ENCODE data around the gene GOLGA8K. TPM values are rescaled to one million over a fixed set of nuclear protein-coding genes. Genes with fewer than 3 reads are reported as not detected.
"Not testable (repeated sequence)": the region's sequence is repeated elsewhere in the genome, so short reads cannot be mapped to it uniquely, and the experiment has no call there.

GOLGA8K gene
- total RNA-seq, 1 experiment from 2014 or later: not detected

DNA sequence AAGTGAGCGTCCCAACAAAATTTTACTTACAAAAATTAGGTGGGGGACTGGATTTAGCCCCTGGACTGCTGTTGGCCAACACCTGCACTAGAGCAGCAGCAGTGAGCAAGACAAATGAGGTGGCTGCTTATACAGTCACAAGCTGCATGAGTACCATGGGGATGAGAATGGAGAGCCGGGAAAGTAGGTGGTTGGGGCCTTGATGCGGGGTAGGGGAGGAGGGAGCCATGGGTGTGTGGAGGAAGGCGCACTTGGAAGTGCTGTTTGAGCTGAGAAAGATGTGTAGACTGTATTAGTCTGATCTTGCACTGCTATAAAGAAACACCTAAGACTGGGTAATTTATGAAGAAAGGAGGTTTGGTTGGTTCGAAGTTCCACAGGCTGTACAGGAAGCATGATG, 31.0 kb downstream of the GOLGA8K start:
- POLR2A ChIA-PET (ENCODE audit: unreplicated experiment); H2AFZ ChIP-seq; CTCF ChIA-PET; BruUV-seq (replicated peaks); H3K36me3 ChIP-seq (ENCODE audit: low read depth); H3K79me2 ChIP-seq (ENCODE audit: low read depth); H3K9me3 ChIP-seq (ENCODE audit: insufficient read depth, low read depth); H4K20me1 ChIP-seq (ENCODE audit: insufficient read depth); H3K27me3 ChIP-seq (ENCODE audit: insufficient read depth, low read depth); H3K27ac ChIP-seq; H3F3A ChIP-seq (ENCODE audit: insufficient read depth, low read depth); H3K4me1 ChIP-seq (replicated peaks; ENCODE audit: insufficient read depth); DNase-seq; H3K4me3 ChIP-seq; H3K9me2 ChIP-seq (ENCODE audit: insufficient read depth); intact Hi-C loops (cut with micrococcal nuclease; ENCODE audit: unreplicated experiment); H3K4me2 ChIP-seq: not testable (repeated sequence)

DNA sequence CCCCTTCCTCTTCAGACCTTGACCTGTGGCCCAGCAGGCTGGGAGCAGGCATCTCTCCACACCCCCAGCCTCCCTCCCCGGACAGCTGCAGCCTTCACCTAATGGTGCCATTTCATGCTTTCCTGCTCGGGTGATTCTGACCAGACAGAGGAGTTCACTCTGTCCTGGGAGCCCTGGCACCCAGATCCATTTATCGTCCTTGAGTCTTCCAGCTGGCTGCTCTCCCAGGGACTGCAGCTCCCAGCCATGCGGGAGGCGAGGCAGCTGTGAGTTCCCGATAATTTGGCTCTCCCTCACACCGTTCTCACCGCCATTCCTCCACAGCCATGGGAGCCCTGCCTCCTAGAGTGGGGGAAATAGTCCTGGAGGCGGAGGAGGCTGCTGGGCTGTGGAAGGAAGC, 32.6 kb downstream of the GOLGA8K start:
- H3K4me2 ChIP-seq; H3K4me1 ChIP-seq (replicated peaks; ENCODE audit: insufficient read depth); H3K9me3 ChIP-seq (ENCODE audit: insufficient read depth, low read depth); H4K20me1 ChIP-seq (ENCODE audit: insufficient read depth); H2AFZ ChIP-seq; H3F3A ChIP-seq (ENCODE audit: insufficient read depth, low read depth); POLR2A ChIA-PET (ENCODE audit: unreplicated experiment); H3K9me2 ChIP-seq (ENCODE audit: insufficient read depth); intact Hi-C loops (cut with micrococcal nuclease; ENCODE audit: unreplicated experiment); H3K27me3 ChIP-seq (ENCODE audit: insufficient read depth, low read depth); H3K79me2 ChIP-seq (ENCODE audit: low read depth); CTCF ChIA-PET; H3K4me3 ChIP-seq; H3K36me3 ChIP-seq (ENCODE audit: low read depth); H3K27ac ChIP-seq; DNase-seq; BruUV-seq (replicated peaks): not testable (repeated sequence)

DNA sequence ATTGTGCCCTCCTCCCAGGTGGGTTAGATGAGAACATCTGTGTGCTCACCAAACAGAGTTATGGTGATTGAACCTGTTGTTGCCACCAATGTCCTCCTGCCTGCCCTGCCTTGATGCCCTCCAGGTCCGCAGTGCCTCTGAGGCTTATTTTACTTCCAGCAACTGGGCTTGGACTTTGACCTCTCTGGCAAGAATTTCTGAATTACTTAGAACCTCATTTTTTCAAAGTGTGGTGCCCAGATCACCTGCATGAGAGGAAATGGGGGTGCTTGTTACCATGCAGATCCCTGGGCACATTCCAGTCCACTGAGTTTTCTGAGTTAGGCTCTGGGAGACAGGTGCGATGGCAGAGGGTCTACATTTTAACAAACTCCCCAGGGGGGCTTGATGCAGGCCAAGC, 33.0 kb downstream of the GOLGA8K start:
- H2AFZ ChIP-seq; BruUV-seq (replicated peaks); DNase-seq; POLR2A ChIA-PET (ENCODE audit: unreplicated experiment); H3K4me3 ChIP-seq; H3K27me3 ChIP-seq (ENCODE audit: insufficient read depth, low read depth); H3K9me2 ChIP-seq (ENCODE audit: insufficient read depth); intact Hi-C loops (cut with micrococcal nuclease; ENCODE audit: unreplicated experiment); H3K36me3 ChIP-seq (ENCODE audit: low read depth); H3K79me2 ChIP-seq (ENCODE audit: low read depth); H3K4me1 ChIP-seq (replicated peaks; ENCODE audit: insufficient read depth); H4K20me1 ChIP-seq (ENCODE audit: insufficient read depth); H3K27ac ChIP-seq; CTCF ChIA-PET; H3F3A ChIP-seq (ENCODE audit: insufficient read depth, low read depth); H3K9me3 ChIP-seq (ENCODE audit: insufficient read depth, low read depth); H3K4me2 ChIP-seq: not testable (repeated sequence)

DNA sequence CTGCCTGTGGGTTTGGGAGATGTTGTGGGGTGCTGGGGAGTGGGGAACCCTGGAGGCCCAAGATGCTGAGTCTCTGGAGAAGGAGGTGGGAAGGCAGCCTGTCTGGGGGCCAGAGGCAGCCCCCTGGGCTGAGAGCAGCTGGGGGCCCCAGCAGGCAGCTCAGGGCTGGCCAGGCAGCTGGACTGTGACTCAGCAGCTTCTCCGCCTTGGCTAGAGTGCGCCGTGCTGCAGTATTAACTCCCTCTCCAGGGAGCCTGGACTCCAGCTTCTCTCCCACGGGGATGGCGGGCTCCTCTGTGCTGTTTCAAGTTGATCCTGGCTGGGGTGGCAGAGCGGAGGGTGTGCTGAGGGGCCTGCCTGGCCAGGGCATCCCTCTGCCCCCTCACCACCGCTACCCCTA, 36.6 kb downstream of the GOLGA8K start:
- H3K36me3 ChIP-seq (ENCODE audit: low read depth); H2AFZ ChIP-seq; H3K79me2 ChIP-seq (ENCODE audit: low read depth); H3K9me3 ChIP-seq (ENCODE audit: insufficient read depth, low read depth); H3K27me3 ChIP-seq (ENCODE audit: insufficient read depth, low read depth); H3K27ac ChIP-seq; H3K4me2 ChIP-seq; BruUV-seq (replicated peaks); H3K4me3 ChIP-seq; DNase-seq; CTCF ChIA-PET; H4K20me1 ChIP-seq (ENCODE audit: insufficient read depth); H3K4me1 ChIP-seq (replicated peaks; ENCODE audit: insufficient read depth); intact Hi-C loops (cut with micrococcal nuclease; ENCODE audit: unreplicated experiment); H3F3A ChIP-seq (ENCODE audit: insufficient read depth, low read depth); POLR2A ChIA-PET (ENCODE audit: unreplicated experiment); H3K9me2 ChIP-seq (ENCODE audit: insufficient read depth): not testable (repeated sequence)

DNA sequence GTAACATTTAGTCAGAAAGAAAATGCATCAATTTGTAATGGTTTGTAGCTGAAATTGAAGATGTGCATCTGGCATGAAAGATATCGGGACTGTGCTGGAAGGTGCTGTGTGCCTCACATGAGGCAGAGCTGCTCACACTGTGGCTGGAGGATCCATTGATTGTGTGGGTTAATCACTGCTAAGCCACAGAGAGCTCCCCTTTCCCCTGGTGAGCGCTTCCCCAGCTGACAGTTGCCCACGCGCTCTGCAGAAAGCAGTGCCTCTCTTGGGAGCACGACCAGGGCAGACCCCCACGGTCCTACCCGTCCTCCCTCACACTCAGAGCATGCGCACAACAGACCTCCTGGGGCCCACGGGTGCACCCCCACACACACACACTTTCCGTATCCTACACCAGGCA, 37.1 kb downstream of the GOLGA8K start:
- H3K4me1 ChIP-seq (replicated peaks; ENCODE audit: insufficient read depth); CTCF ChIA-PET; H3K36me3 ChIP-seq (ENCODE audit: low read depth); H3K4me2 ChIP-seq; DNase-seq; H3K79me2 ChIP-seq (ENCODE audit: low read depth); H3K9me3 ChIP-seq (ENCODE audit: insufficient read depth, low read depth); H3F3A ChIP-seq (ENCODE audit: insufficient read depth, low read depth); H3K27me3 ChIP-seq (ENCODE audit: insufficient read depth, low read depth); H4K20me1 ChIP-seq (ENCODE audit: insufficient read depth); H3K4me3 ChIP-seq; intact Hi-C loops (cut with micrococcal nuclease; ENCODE audit: unreplicated experiment); H3K27ac ChIP-seq; BruUV-seq (replicated peaks); H3K9me2 ChIP-seq (ENCODE audit: insufficient read depth); POLR2A ChIA-PET (ENCODE audit: unreplicated experiment); H2AFZ ChIP-seq: not testable (repeated sequence)

DNA sequence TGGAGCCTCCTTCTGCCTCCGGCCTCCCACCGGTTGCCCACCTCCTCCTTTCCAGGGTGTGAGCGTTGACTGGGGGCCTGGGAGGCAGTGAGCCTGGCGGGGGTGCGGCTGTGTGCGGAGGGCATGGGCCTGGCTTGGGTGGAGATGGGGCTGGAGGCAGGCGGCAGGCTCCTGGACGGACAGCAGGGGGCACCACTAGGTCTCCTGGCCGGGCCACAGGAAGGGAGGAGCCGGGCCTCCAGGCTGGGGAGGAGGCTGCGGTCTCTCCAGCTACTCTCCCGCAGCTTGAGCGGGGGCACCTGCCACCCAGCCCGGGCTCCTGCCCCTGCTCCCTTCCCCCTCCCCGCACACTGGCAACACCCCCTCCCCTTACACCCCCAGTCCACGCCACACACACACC, 38.1 kb downstream of the GOLGA8K start:
- POLR2A ChIA-PET (ENCODE audit: unreplicated experiment); H3F3A ChIP-seq (ENCODE audit: insufficient read depth, low read depth); H3K4me3 ChIP-seq; BruUV-seq (replicated peaks); CTCF ChIA-PET; H3K9me3 ChIP-seq (ENCODE audit: insufficient read depth, low read depth); H3K4me2 ChIP-seq; H3K27ac ChIP-seq; H3K36me3 ChIP-seq (ENCODE audit: low read depth); H3K9me2 ChIP-seq (ENCODE audit: insufficient read depth); H2AFZ ChIP-seq; H3K79me2 ChIP-seq (ENCODE audit: low read depth); H3K27me3 ChIP-seq (ENCODE audit: insufficient read depth, low read depth); intact Hi-C loops (cut with micrococcal nuclease; ENCODE audit: unreplicated experiment); H4K20me1 ChIP-seq (ENCODE audit: insufficient read depth); H3K4me1 ChIP-seq (replicated peaks; ENCODE audit: insufficient read depth): not testable (repeated sequence)
- DNase-seq: peak in 1 of 2 experiments; percentile 21

DNA sequence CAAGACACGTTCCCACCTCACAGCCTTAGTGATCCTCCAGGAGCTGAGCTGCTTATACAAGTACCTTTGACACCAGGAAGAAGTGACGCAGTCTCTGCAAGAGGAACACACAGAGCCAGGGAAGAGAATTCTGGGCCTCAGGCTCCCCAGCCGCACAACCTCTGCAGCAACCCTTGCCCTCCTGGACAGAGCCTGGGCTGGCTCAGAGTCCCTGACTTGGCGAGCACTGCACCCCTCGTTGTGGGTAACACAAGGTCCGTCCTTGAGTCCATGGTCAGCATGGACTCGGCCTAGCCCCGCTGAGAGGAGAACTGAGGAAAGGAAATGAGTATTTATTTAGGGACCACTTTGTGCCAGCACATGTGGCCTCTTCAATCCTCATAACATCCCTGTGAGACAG, 39.6 kb downstream of the GOLGA8K start:
- H3K9me3 ChIP-seq (ENCODE audit: insufficient read depth, low read depth); intact Hi-C loops (cut with micrococcal nuclease; ENCODE audit: unreplicated experiment); BruUV-seq (replicated peaks); H3F3A ChIP-seq (ENCODE audit: insufficient read depth, low read depth); H3K79me2 ChIP-seq (ENCODE audit: low read depth); H3K4me1 ChIP-seq (replicated peaks; ENCODE audit: insufficient read depth); H3K9me2 ChIP-seq (ENCODE audit: insufficient read depth); CTCF ChIA-PET; H3K27ac ChIP-seq; H3K4me3 ChIP-seq; H3K36me3 ChIP-seq (ENCODE audit: low read depth); H3K27me3 ChIP-seq (ENCODE audit: insufficient read depth, low read depth); H3K4me2 ChIP-seq; POLR2A ChIA-PET (ENCODE audit: unreplicated experiment); H2AFZ ChIP-seq; H4K20me1 ChIP-seq (ENCODE audit: insufficient read depth); DNase-seq: not testable (repeated sequence)

DNA sequence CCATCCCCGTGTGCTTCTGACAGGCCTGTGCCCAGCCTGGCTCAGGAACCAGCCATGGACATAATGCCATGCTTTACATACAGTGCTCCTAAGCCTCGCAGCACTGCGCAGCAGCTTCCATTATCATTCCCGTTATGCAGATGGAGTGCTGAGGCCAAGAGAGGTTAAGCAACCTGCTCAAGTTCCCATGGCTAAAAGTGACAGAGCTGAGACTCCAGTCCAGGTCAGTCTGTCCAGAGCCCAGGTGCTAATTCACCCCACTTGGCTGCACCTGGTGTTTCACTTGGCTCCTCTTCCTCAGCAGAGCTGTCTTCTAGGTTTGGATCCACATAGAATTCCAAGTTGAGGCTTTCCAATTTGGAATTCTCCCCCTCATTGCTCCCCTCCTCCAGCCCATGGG, 41.4 kb downstream of the GOLGA8K start:
- POLR2A ChIA-PET (ENCODE audit: unreplicated experiment); H3K36me3 ChIP-seq (ENCODE audit: low read depth); intact Hi-C loops (cut with micrococcal nuclease; ENCODE audit: unreplicated experiment); H3K27me3 ChIP-seq (ENCODE audit: insufficient read depth, low read depth); H3K4me2 ChIP-seq; H3K9me3 ChIP-seq (ENCODE audit: insufficient read depth, low read depth); H2AFZ ChIP-seq; H3K27ac ChIP-seq; CTCF ChIA-PET; H3K9me2 ChIP-seq (ENCODE audit: insufficient read depth); H3K79me2 ChIP-seq (ENCODE audit: low read depth); DNase-seq; H4K20me1 ChIP-seq (ENCODE audit: insufficient read depth); H3K4me1 ChIP-seq (replicated peaks; ENCODE audit: insufficient read depth); H3F3A ChIP-seq (ENCODE audit: insufficient read depth, low read depth); H3K4me3 ChIP-seq; BruUV-seq (replicated peaks): not testable (repeated sequence)
